ENCODE data around the gene LBR.

LBR gene

DNA sequence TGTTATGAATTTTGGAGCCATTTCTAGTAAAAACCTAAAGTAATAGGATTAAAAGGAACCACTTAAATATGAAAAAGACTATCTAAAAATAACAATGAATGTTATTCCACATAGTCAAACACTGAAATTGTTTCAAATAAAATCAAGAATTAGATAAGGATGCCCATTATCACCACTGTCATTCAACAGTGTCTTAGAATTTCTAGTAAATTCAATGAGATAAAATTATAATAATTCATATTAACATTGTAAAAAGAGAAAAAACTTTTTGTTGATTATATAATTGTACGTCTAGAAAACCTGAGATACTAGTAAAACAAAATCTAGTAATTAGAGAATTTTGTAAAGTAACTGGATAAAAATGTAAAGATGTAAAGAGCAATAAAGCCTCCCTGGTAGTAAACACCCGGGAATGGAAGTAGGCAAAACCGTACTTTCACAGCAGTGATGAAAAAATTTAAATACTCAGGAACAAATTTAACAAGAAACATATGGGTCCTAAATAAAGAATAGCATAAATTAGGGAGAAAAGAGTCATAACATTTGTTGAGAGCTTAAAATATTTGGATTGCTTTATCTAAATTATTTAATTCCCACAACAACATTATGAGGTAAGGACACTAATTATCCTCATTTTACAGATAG, 56.4 kb downstream of the LBR start:
- DNase-seq (ENCODE audit: extremely low read depth, low read depth), result no peak
- TF ChIP-seq CTCF (IDR thresholded peaks at IDR 0.05; ENCODE audit: low read depth, low read length), result no peak

DNA sequence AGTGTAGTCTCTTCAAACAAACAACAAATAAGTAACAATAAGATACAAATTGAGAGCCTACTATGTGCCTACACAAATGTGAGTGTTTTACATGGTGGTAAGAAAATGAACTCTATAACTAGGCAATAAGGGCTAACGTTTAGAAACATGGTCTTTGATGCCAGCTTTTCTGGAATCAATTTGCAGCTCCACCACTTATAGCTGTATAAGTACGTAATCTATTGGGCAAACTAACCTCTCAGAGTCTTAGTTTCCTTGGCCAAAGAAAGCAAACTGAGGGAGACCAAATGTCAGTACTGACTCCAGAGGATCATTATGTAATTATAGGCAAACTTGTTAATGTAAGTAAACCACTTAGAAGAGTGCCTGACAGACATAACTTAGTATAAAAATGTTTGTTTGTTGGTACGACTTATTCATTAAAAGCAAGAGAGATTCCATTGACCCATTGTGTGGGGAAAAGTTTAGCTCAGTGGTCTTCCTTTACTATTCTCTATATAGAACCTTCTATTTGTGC, 59.7 kb downstream of the LBR start:
- DNase-seq (ENCODE audit: extremely low read depth, low read depth), result no peak
- no peak for TF ChIP-seq CTCF (IDR thresholded peaks at IDR 0.05; ENCODE audit: low read depth, low read length)

- no peak for DNase-seq (ENCODE audit: extremely low read depth, low read depth)
- TF ChIP-seq CTCF (IDR thresholded peaks at IDR 0.05; ENCODE audit: low read depth, low read length), result no peak
Observed at GRCh38 chr1:225366552-225366951, 61.3 kb downstream of the LBR start.

DNA sequence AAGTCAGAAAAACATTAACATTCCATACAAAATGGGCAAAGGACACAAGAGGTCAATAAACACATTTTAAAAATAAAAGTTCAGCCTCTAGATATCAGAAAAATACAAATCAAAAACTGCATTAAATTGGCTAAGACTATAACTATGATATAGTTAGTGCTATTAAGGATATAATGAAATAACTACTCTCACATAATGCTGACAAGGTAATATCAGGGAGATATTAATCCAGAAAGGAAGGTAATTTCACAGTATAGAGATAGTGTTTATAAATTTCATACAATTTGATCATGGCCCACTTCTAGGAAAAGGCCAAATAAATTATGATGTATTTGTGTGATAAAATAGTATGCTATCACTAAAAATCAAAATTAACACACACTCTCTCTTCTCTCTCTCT, 61.8 kb downstream of the LBR start:
- no peak for DNase-seq (ENCODE audit: extremely low read depth, low read depth)
- no peak for TF ChIP-seq CTCF (IDR thresholded peaks at IDR 0.05; ENCODE audit: low read depth, low read length)

GRCh38 chr1:225364439-225364838, 63.4 kb downstream of the LBR start:
- no peak for DNase-seq (ENCODE audit: extremely low read depth, low read depth)
- TF ChIP-seq CTCF (IDR thresholded peaks at IDR 0.05; ENCODE audit: low read depth, low read length), result no peak

GRCh38 chr1:225362805-225363204, 65.0 kb downstream of the LBR start:
- no peak for TF ChIP-seq CTCF (IDR thresholded peaks at IDR 0.05; ENCODE audit: low read depth, low read length)
- DNase-seq (ENCODE audit: extremely low read depth, low read depth), result no peak

DNA sequence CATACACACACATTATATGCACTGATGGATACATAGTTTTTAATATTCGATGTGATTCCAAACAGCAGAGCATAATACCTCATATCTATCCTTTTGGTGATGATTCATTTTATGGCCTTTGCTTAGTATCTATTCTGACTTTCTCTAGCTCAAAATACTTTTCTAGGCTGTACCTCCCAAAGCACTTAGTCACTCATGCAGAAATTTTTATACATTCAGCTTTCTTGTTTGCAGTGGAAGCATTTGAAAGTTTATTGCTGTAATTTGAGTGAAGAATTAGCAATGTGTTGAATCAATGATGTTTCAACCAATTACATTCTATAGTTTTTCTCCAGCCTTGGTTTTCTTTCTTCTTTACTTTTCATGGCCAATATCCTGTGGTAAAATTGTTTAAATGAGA, 66.7 kb downstream of the LBR start:
- no peak for DNase-seq (ENCODE audit: extremely low read depth, low read depth)

More for the DNA sequence above, 66.7 kb downstream of the LBR start:
- TF ChIP-seq CTCF (IDR thresholded peaks at IDR 0.05; ENCODE audit: low read depth, low read length), result no peak

Measured in AG09319 (cell line).